Caco-2 (cell line): ENCODE data around the gene PUDP. TPM values are rescaled to one million over a fixed set of nuclear protein-coding genes. Genes with fewer than 3 reads are reported as not detected.

Experiments
- BruUV-seq: library from RNA; stranded (reverse); fragments of 400-500 nt; replicated peaks from 2 replicates; lab custom pipeline; 2021; lab: Mats Ljungman, UMichigan
- CTCF ChIA-PET: fragments of 300-600 bp; sonication (Branson Sonifier 250); formaldehyde crosslinking; loops from one replicate; lab custom pipeline; 2022; ENCODE audit warnings: antibody characterized with exemption; lab: Charles Lee
- POLR2A ChIA-PET: fragments of 300-600 bp; sonication (Branson Sonifier 250); formaldehyde crosslinking; loops from one replicate; lab custom pipeline; 2022; ENCODE audit warnings: antibody characterized with exemption; lab: Charles Lee
- DNase-seq, 2 experiments: peaks; one replicate each; pipeline versions ENCODE4 v3.0.0 to v3.0.0-alpha.2; 2020 to 2022
- H3K27me3 ChIP-seq: replicated peaks from 2 replicates; pipeline ENCODE4 v1.6.0; 2011; ENCODE audit warnings: low read length; ENCODE audit not compliant: control insufficient read depth, insufficient read depth
- H3K36me3 ChIP-seq: 2 replicates; pipeline ENCODE4 v1.5.1; 2011; ENCODE audit warnings: low read length; ENCODE audit not compliant: control insufficient read depth, insufficient read depth
- H3K4me1 ChIP-seq: fragments of 250-450 bp; sonication (Bioruptor Pico); 2 replicates; pipeline ENCODE4 v1.5.1; 2020; ENCODE audit warnings: mild to moderate bottlenecking
- H3K4me3 ChIP-seq: 2 replicates; pipeline ENCODE4 v1.5.1; 2011; ENCODE audit warnings: low read depth, mild to moderate bottlenecking, control low read depth, low read length
- H3K9me3 ChIP-seq: fragments of 250-450 bp; sonication (Bioruptor Pico); 2 replicates; pipeline ENCODE4 v1.5.1; 2020; ENCODE audit warnings: mild to moderate bottlenecking, moderate library complexity
- H3K27ac Mint-ChIP-seq: one replicate; pipeline ENCODE4 v1.8.0; 2022; ENCODE audit warnings: mixed read lengths; ENCODE audit not compliant: unreplicated experiment
- H3K27me3 Mint-ChIP-seq: one replicate; pipeline ENCODE4 v1.8.0; 2022; ENCODE audit warnings: mixed read lengths; ENCODE audit not compliant: insufficient read depth, unreplicated experiment
- H3K36me3 Mint-ChIP-seq: one replicate; pipeline ENCODE4 v1.8.0; 2022; ENCODE audit warnings: mild to moderate bottlenecking, mixed read lengths; ENCODE audit not compliant: insufficient read depth, unreplicated experiment
- H3K4me1 Mint-ChIP-seq: one replicate; pipeline ENCODE4 v1.8.0; 2022; ENCODE audit warnings: low read depth, mixed read lengths; ENCODE audit not compliant: unreplicated experiment
- H3K4me3 Mint-ChIP-seq: one replicate; pipeline ENCODE4 v1.8.0; 2022; ENCODE audit warnings: mild to moderate bottlenecking, moderate library complexity, mixed read lengths; ENCODE audit not compliant: unreplicated experiment
- H3K9me3 Mint-ChIP-seq: one replicate; pipeline ENCODE4 v1.8.0; 2022; ENCODE audit warnings: mixed read lengths; ENCODE audit not compliant: unreplicated experiment
- intact Hi-C: fragments of 100-400 bp; cut with micrococcal nuclease; formaldehyde crosslinking; loops from one replicate; pipeline ENCODE4 v1.10.0; 2022; ENCODE audit not compliant: unreplicated experiment
- total RNA-seq: library from RNA; stranded (reverse); gene quantifications from 2 replicates; pipeline ENCODE4 v1.2.3, GENCODE V29; 2022
- TF ChIP-seq, protein P1 (sequence below), 2 experiments: fragments of 200-600 bp in 1 of 2; IDR thresholded peaks; 1 replicate in 1 of 2; 2 replicates in 1 of 2; pipeline versions ENCODE4 v1.5.1 to v1.8.0; 2011 to 2022; ENCODE audit warnings: antibody characterized with exemption in 1 of 2, control low read depth in 1 of 2, inconsistent platforms in 1 of 2, low read depth in 1 of 2, low read length in 1 of 2, mild to moderate bottlenecking in 1 of 2, moderate library complexity in 1 of 2; ENCODE audit not compliant: insufficient read depth in 1 of 2, severe bottlenecking in 1 of 2, unreplicated experiment in 1 of 2

PUDP gene
- total RNA-seq, 1 experiment from 2014 or later: 57.5 TPM

- Histone ChIP-seq H3K27me3 (no peaks in the 10 kb centered on the region), H3K4me1 (no peaks in the 10 kb centered on the region), H3K4me3 (no peak overlapping the region), H3K9me3 (no peaks in the 10 kb centered on the region), H3K36me3 (no peaks in the 10 kb centered on the region)
- H3K9me3 Mint-ChIP-seq: no peaks in the 10 kb centered on the region
- ChIA-PET POLR2A (no interaction called here), CTCF (no interaction called here)
- TF ChIP-seq, protein P1, sequence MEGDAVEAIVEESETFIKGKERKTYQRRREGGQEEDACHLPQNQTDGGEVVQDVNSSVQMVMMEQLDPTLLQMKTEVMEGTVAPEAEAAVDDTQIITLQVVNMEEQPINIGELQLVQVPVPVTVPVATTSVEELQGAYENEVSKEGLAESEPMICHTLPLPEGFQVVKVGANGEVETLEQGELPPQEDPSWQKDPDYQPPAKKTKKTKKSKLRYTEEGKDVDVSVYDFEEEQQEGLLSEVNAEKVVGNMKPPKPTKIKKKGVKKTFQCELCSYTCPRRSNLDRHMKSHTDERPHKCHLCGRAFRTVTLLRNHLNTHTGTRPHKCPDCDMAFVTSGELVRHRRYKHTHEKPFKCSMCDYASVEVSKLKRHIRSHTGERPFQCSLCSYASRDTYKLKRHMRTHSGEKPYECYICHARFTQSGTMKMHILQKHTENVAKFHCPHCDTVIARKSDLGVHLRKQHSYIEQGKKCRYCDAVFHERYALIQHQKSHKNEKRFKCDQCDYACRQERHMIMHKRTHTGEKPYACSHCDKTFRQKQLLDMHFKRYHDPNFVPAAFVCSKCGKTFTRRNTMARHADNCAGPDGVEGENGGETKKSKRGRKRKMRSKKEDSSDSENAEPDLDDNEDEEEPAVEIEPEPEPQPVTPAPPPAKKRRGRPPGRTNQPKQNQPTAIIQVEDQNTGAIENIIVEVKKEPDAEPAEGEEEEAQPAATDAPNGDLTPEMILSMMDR (IDR thresholded peaks at IDR 0.05; ENCODE audit: insufficient read depth in 1 of 2, low read depth in 1 of 2, low read length in 1 of 2, severe bottlenecking in 1 of 2, unreplicated experiment in 1 of 2): no peak
- intact Hi-C loops: no loop called here
- no TSS peak for BruUV-seq
- H3K36me3 Mint-ChIP-seq: peaks cover 15% of the 10 kb centered on the region
- DNase-seq: no peak
- H3K27ac Mint-ChIP-seq: no peak overlapping the region
- H3K4me1 Mint-ChIP-seq: peaks cover 6% of the 10 kb centered on the region
- H3K4me3 Mint-ChIP-seq: no peak overlapping the region
- no peaks in the 10 kb centered on the region for H3K27me3 Mint-ChIP-seq
Measured at GRCh38 chrX:7108030-7108429, 39.9 kb downstream of the PUDP start.

GRCh38 chrX:7106649-7107048 is 41.3 kb downstream of the PUDP start:
- Mint-ChIP-seq H3K27ac (no peak overlapping the region), H3K4me1 (peaks cover 6% of the 10 kb centered on the region), H3K36me3 (peaks cover 15% of the 10 kb centered on the region), H3K4me3 (no peak overlapping the region), H3K27me3 (no peaks in the 10 kb centered on the region), H3K9me3 (no peaks in the 10 kb centered on the region)
- Histone ChIP-seq H3K4me1 (no peaks in the 10 kb centered on the region), H3K27me3 (no peaks in the 10 kb centered on the region), H3K36me3 (no peaks in the 10 kb centered on the region), H3K9me3 (no peaks in the 10 kb centered on the region), H3K4me3 (no peak overlapping the region)
- no peak for DNase-seq
- POLR2A ChIA-PET: no interaction called here
- no TSS peak for BruUV-seq
- TF ChIP-seq, protein P1 (IDR thresholded peaks at IDR 0.05; ENCODE audit: insufficient read depth in 1 of 2, low read depth in 1 of 2, low read length in 1 of 2, severe bottlenecking in 1 of 2, unreplicated experiment in 1 of 2): no peak
- CTCF ChIA-PET: no interaction called here
- intact Hi-C loops: no loop called here

DNA sequence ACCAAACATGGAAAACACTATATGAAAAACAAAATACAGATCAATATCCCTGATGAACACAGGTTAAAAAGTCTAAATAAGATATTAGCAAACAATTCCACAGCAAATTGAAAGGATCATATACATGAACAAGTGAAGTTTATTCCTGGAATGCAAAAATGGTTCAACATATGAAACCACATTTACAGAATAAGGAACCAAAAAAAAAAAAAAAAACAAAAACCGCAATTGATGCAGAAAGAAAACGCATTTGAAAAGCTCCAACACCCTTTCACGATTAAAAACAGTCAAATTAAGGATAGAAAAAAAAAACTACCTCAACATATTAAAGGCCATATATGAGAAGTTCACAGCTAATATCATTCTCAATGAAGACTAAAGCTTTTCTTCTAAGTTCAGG is 45.8 kb downstream of the PUDP start:
- no peaks in the 10 kb centered on the region for H3K9me3 ChIP-seq
- peaks cover 19% of the 10 kb centered on the region for H3K36me3 Mint-ChIP-seq
- no peaks in the 10 kb centered on the region for H3K27me3 Mint-ChIP-seq
- no peaks in the 10 kb centered on the region for H3K4me1 ChIP-seq
- no peak overlapping the region for H3K27ac Mint-ChIP-seq
- intact Hi-C loops: no loop called here
- POLR2A ChIA-PET: no interaction called here
- no peaks in the 10 kb centered on the region for H3K36me3 ChIP-seq
- CTCF ChIA-PET: no interaction called here
- H3K4me3 Mint-ChIP-seq: no peak overlapping the region
- TF ChIP-seq, protein P1 (IDR thresholded peaks at IDR 0.05; ENCODE audit: insufficient read depth in 1 of 2, low read depth in 1 of 2, low read length in 1 of 2, severe bottlenecking in 1 of 2, unreplicated experiment in 1 of 2): no peak
- no peak for DNase-seq
- H3K4me1 Mint-ChIP-seq: peaks cover 6% of the 10 kb centered on the region
- no peak overlapping the region for H3K4me3 ChIP-seq
- no peaks in the 10 kb centered on the region for H3K27me3 ChIP-seq
- no TSS peak for BruUV-seq
- no peaks in the 10 kb centered on the region for H3K9me3 Mint-ChIP-seq
